GM13977 (cell line): ENCODE results near the gene PRAMEF33.
"Not testable (repeated sequence)": the region's sequence is repeated elsewhere in the genome, so short reads cannot be mapped to it uniquely, and the experiment has no call there.

Experiments used
- DNase-seq: peaks from one replicate; pipeline ENCODE4 v3.0.0; 2012; ENCODE audit warnings: low spot score
- in situ Hi-C: fragments of 300-500 bp; cut with MboI; formaldehyde crosslinking; loops from one replicate; pipeline ENCODE4 v1.12.0; 2022; ENCODE audit warnings: low sequenced_read_pairs, low pct_unique_long_range_greater_than_20kb, mixed read lengths, inconsistent platforms; ENCODE audit not compliant: unreplicated experiment
- TF ChIP-seq, protein P1 (sequence below): IDR thresholded peaks from 2 replicates; pipeline ENCODE4 v1.5.1; 2012; ENCODE audit warnings: mild to moderate bottlenecking, control low read depth; ENCODE audit not compliant: insufficient read depth; ENCODE audit errors: extremely low read depth, missing control alignments

PRAMEF33 gene, protein sequence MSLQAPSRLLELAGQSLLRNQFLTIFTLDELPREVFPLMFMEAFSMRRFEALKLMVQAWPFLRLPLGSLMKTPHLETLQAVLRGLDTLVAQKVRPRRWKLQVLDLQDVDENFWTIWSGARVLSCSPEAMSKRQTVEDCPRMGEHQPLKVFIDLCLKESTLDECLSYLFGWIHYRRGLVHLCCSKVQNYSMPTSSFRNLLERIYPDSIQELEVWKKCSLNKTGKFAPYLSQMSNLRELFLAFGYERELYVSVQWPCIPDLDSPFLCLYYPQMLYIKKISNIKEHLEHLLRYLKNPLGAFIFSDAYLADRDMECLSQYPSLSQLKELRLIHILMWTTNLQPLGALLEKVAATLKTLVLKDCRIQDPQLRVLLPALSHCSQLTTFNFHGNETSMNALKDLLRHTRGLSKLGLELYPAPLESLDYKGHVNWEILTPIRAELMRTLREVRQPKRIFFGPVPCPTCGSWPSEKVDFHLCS

DNA sequence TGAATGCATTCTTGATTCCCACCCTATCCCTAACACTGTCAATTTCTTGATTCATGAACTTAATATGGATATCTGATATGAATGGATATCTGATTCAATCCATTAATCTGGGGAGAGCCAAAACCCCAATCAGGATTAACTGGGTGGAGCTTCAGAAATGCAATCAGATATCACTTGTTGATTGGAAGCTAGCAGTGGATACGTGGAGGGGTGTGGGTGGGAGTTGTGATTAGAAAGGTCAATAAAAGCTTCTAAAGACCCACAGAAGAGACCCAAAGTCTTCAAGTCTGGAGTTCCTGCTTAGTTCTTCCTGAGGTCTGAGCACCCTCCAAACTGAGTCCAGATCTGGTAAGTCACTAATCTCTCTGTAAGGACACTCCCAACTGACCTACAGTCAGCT is at the start of gene PRAMEF33:
PRAMEF33 (plus strand) TSS at position 301 of the 400 bp plus-strand sequence. CDS start 2,416 bp downstream, outside the sequence.
- DNase-seq, in situ Hi-C loops: not testable (repeated sequence)

DNA sequence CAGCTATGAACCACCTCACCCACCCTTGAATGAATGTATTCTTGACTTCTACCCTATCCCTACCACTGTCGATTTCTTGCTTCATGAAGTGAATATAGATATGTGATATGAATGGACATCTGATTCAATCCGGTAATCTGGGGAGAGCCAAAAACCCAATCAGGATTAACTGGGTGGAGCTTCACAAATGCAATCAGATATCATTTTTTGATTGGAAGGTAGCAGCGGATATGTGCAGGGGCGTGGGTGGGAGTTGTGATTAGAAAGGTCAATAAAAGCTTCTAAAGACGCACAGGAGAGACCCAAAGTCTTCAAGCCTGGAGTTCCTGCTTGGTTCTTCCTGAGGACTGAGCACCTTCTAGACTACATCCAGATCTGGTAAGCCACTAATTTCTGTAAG is 49.4 kb upstream of the PRAMEF33 start, which contains the start of gene PRAMEF5:
PRAMEF5 (plus strand) TSS at position 301 of the 400 bp plus-strand sequence. CDS start 5,071 bp downstream, outside the sequence.
- DNase-seq, in situ Hi-C loops: not testable (repeated sequence)

DNA sequence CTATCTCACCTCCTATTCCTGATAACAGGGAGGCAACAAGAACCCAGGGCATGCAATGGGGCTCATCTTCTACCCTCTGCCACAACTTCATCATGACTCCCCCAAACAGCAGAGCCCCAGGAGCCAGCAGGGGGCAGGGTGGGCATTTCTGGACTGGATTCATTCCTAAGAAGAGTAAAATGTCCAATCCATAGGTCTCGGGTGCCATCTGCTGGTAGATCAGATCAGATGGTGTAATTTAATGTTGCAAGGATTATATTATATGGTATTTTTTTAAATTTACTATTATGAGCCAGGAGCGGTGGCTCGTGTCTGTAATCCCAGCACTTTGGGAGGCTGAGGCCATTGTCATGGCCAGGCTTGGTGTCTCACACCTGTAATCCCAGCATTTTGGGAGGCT is 38.2 kb upstream of the PRAMEF33 start:
- in situ Hi-C loops, DNase-seq: not testable (repeated sequence)

DNA sequence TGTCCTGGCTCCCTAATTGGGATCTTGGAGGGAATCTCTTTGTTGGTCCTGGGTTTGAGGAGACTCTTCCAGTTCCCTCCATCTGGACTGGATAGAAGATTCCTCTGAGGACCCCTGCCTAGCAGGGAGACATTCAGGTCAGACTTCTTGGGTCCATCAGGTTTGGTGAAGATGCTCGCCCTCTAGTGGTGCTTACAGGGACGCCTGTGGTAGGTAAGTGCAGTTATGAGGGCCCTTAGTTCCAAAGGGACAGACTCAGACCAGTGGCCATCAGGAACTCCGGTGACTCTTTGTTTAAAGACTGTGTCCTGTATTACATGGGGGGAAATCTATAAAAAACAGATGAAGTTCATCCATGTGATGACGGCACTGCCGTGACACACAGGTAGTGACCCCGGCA is 26.3 kb upstream of the PRAMEF33 start:
- in situ Hi-C loops, DNase-seq: not testable (repeated sequence)
- TF ChIP-seq, protein P1, sequence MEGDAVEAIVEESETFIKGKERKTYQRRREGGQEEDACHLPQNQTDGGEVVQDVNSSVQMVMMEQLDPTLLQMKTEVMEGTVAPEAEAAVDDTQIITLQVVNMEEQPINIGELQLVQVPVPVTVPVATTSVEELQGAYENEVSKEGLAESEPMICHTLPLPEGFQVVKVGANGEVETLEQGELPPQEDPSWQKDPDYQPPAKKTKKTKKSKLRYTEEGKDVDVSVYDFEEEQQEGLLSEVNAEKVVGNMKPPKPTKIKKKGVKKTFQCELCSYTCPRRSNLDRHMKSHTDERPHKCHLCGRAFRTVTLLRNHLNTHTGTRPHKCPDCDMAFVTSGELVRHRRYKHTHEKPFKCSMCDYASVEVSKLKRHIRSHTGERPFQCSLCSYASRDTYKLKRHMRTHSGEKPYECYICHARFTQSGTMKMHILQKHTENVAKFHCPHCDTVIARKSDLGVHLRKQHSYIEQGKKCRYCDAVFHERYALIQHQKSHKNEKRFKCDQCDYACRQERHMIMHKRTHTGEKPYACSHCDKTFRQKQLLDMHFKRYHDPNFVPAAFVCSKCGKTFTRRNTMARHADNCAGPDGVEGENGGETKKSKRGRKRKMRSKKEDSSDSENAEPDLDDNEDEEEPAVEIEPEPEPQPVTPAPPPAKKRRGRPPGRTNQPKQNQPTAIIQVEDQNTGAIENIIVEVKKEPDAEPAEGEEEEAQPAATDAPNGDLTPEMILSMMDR = peak; percentile 16

DNA sequence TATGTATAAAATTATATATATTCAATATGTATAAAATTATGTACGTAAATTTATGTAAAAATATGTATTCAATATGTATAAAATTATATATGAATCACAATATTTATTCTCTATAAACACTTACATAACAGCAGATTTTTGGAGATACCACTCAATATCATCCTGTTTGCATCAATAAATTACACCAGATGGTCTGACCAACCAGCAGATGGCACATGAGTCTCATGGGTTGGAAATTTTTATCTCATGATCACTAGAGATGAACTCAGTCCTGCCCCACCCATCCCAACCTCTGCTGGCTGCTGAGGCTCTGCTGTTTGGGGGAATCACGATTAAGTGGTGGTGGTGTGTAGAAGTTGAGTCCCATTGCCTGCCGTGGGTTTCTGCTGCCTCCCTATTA is 23.7 kb upstream of the PRAMEF33 start:
- DNase-seq, in situ Hi-C loops: not testable (repeated sequence)

DNA sequence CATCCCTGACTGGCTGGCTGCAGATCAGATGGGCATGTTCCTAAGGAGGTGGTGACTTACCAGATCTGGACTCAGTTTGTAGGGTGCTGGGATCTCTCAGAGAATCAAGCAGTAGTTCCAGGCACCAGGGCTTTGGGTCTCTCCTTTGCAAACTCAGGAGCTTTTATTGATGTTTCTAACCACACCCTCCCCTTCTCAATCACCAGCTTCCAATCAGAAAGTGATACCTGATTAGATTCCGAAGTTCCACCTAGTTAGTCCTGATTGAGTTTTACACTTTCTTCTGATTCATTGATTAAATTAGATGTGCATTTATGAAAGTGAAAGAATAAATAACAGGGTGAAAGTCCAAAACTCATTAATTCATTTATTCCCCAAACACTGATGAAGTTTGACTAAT is 18.3 kb upstream of the PRAMEF33 start, which contains the start of gene PRAMEF8:
PRAMEF8 (minus strand) TSS at position 101 of the 400 bp plus-strand sequence. CDS start 1,046 bp downstream, outside the sequence.
- DNase-seq, in situ Hi-C loops: not testable (repeated sequence)

DNA sequence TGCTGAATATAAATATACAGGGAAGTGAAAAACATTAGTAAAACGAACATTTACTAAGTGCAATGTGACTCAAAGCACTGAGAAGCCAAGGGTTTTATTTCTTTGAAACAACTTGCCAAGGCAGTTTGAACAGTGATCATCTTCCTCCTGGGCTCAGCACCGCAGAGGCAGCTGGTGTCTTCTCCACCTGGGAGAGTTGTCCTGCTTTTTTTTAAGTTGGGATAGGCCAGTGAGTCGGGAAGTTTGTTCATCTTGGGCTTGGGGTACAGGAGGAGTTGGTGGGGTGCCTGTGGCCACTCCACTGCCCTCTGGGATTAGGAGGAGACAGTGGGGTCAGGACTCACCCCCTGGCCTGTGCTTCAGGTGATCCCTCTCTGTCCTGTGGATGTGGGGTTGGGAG is 14.3 kb upstream of the PRAMEF33 start:
- DNase-seq, in situ Hi-C loops: not testable (repeated sequence)

DNA sequence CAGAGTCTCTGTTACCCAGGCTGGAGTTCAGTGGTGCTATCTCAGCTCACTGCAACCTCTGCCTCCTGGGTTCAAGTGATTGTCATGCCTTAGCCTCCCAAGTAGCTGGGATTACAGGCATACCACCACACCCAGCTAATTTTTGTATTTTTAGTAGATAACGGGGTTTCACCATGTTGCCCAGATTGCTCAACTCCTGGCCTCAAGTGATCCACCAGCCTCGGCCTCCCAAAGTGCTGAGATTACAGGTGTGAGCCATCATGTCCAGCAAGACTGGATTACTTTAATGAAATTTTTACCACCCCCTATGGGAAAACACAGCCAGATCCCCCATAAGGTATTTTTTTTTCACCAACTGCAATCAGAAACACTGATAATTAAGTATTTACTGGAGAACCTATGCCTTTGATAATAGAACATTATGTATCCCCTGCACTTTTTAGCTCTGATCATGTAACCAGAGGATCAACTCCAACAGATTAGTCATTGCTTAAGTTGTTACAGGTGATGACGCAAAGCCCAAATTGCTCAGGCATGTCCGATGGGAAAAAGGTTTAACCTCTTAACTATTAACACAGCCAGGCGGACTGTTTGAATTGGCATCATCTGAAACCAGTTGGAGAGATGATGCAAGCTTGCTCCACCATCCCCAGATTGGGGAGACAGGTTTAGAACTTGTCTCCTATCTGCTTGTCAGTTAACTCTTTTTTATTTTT is 6.0 kb upstream of the PRAMEF33 start:
- DNase-seq, in situ Hi-C loops: not testable (repeated sequence)

DNA sequence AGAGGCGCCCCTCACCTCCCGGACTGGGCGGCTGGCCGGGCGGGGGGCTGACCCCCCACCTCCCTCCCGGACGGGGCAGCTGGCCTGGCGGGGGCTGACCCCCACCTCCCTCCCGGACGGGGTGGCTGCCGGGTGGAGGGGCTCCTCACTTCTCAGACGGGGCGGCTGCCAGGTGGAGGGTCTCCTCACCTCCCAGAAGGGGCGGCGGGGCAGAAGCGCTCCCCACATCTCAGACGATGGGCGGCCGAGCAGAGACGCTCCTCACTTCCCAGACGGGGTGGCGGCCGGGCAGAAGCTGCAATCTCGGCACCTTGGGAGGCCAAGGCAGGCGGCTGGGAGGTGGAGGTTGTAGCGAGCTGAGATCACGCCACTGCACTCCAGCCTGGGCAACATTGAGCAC is 4.6 kb upstream of the PRAMEF33 start:
- DNase-seq, in situ Hi-C loops: not testable (repeated sequence)

DNA sequence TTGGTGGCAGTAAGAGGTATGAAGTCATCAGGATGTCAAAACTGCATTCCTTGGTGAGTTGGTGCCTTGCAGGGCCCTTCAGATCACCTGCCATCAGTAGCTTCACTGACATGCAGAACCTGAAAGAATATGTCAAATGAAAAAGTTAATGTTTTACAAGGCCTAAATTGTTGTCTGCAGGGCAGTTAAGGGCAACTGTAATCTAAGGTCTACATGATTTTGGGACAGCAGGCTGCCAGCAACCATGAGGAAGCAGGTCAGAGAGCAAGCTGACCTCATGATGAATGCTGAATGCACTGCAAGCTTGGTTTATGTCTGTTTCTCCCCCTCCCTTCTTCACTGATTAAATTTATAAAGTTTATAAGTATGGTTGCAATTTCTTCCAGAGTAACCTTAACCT is 1.1 kb upstream of the PRAMEF33 start:
- DNase-seq, in situ Hi-C loops: not testable (repeated sequence)

DNA sequence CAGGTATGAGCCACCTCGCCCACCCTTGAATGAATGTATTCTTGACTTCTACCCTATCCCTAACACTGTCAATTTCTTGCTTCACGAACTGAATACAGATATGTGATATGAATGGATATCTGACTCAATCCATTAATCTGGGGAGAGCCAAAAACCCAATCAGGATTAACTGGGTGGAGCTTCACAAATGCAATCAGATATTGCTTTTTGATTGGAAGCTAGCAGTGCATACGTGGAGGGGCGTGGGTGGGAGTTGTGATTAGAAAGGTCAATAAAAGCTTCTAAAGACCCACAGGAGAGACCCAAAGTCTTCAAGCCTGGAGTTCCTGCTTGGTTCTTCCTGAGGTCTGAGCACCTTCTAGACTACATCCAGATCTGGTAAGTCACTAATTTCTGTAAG is 11.9 kb downstream of the PRAMEF33 start, which contains the start of gene PRAMEF15:
PRAMEF15 (plus strand) TSS at position 301 of the 400 bp plus-strand sequence. CDS start 2,827 bp downstream, outside the sequence.
- DNase-seq, in situ Hi-C loops: not testable (repeated sequence)

DNA sequence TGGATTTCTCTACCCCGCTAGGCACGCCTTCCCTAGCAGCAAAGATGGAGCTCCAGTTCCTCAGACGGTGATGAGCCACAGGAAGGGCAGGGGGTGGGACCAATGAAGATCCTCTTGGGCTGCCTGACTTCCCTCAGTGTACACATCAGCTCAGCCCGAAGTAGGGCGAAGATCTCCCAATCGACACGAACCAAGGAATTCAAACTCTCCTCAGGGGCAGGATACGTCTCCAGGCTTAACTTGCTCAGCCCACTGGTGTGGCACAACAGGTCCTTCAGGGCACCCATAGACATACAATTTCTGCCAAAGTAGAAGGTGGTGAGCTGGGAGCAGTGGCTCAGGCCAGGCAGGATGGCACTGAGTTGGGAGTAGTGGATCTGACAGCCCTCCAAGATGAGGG is 39.2 kb downstream of the PRAMEF33 start:
- DNase-seq, in situ Hi-C loops: not testable (repeated sequence)

DNA sequence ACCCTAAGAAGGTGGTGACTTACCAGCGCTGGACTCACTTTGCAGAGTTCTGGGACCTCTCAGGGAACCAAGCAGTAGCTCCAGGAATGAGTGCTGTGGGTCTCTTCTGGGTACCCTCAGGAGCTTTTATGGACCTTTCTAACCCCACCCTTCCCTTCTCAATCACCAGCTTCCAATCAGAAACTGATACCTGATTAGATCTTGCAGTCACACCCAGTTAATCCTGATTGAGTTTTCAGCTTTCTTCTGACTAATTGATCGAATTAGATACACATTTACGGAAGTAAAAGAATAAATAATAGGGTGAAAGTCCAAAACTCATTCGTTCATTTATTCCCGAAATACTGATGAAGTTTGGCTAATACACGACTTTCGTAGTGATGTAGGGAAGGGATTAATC is 43.7 kb downstream of the PRAMEF33 start, which contains the start of gene PRAMEF14:
PRAMEF14 (minus strand) TSS at position 101 of the 400 bp plus-strand sequence. CDS start 1,820 bp downstream, outside the sequence.
- in situ Hi-C loops, DNase-seq: not testable (repeated sequence)

DNA sequence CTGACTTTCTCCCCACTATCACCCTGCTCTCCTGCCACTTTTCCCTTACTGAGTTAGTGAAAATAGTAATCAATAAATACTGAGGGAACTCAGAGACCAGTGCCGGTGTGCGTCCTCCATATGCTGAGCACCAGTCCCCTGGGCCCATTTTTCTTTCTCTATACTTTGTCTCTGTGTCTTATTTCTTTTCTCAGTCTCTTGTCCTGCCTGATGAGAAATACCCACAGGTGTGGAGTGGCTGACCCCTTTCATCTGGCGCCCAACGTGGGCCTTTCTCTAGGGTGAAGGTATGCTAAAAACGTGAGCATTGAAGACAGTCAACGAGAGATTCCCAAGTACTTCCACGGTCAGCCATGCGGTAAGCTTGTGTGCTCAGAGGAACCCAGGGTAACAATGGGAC is 50.1 kb downstream of the PRAMEF33 start:
- DNase-seq, in situ Hi-C loops: not testable (repeated sequence)

DNA sequence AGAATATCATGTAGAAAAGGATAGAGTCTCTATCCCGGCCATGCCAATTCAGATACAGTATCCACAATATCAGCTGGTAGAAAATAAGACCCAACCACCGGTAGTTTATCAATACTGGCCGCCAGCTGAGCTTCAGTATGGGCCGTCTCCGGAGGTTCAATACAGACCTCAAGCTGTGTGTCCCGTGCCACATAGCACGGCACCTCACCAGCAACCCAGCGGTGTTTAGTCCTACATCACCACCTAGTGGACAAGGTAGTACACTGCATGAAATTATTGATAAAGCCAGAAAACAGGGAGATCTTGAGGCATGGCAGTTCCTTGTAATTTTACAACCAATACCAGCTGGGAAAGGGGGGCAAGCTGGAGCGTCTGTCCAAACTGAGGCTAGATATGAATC is 51.1 kb downstream of the PRAMEF33 start:
- DNase-seq, in situ Hi-C loops: not testable (repeated sequence)
